Pulmonary artery endothelial cell (primary cell): ENCODE data around the gene SHOX. TPM values are rescaled to one million over a fixed set of nuclear protein-coding genes. Genes with fewer than 3 reads are reported as not detected.

Experiments used
- total RNA-seq: library from RNA; depleted of rRNA; stranded (reverse); fragments of >200 nt; gene quantifications from 2 replicates; pipeline ENCODE4 v1.2.3, GENCODE V29; 2014

SHOX gene
- total RNA-seq, 1 donor from 2014 or later = not detected

Other genes starting within 250 kb of the SHOX start
- 18.7 and 22.4 TPM in 2 replicates for gene PPP2R3B, start 243.9 kb upstream of the SHOX start, total RNA-seq